RPMI7951 (cell line): ENCODE data around the gene WDFY4. TPM values are rescaled to one million over a fixed set of nuclear protein-coding genes. Genes with fewer than 3 reads are reported as not detected.

ENCODE experiments used
- DNase-seq: peaks from one replicate; pipeline ENCODE4 v3.0.0-alpha.2; 2012; ENCODE audit warnings: low read depth
- total RNA-seq: library from RNA; depleted of rRNA; stranded (reverse); fragments of >200 nt; shearing (Covaris generic); gene quantifications from 2 replicates; pipeline ENCODE4 v1.2.3, GENCODE V29; 2014

WDFY4 gene
- total RNA-seq, 1 experiment from 2014 or later: not detected

- DNase-seq: peak; percentile 88
Measured at GRCh38 chr10:48655411-48656240, 29.0 kb upstream of the WDFY4 start.

GRCh38 chr10:48656241-48656913 is 28.3 kb upstream of the WDFY4 start:
- peak; percentile 84 for DNase-seq

GRCh38 chr10:48656914-48657305 is 27.8 kb upstream of the WDFY4 start:
- DNase-seq: no peak

- DNase-seq: no peak
Measured at GRCh38 chr10:48657416-48657815, 27.3 kb upstream of the WDFY4 start.

GRCh38 chr10:48658243-48658974 is 26.3 kb upstream of the WDFY4 start:
- DNase-seq: peak; percentile 56

GRCh38 chr10:48658975-48659269 is 25.8 kb upstream of the WDFY4 start:
- no peak for DNase-seq

GRCh38 chr10:48659790-48660189 is 24.9 kb upstream of the WDFY4 start:
- no peak for DNase-seq

GRCh38 chr10:48661441-48661840 is 23.2 kb upstream of the WDFY4 start:
- no peak for DNase-seq

GRCh38 chr10:48667960-48668590 is 16.6 kb upstream of the WDFY4 start:
- no peak for DNase-seq

GRCh38 chr10:48670978-48671913 is 13.4 kb upstream of the WDFY4 start:
- no peak for DNase-seq

- DNase-seq: no peak
Measured at GRCh38 chr10:48671914-48672595, 12.6 kb upstream of the WDFY4 start.

GRCh38 chr10:48672596-48673265 is 11.9 kb upstream of the WDFY4 start:
- DNase-seq: peak; percentile 7

GRCh38 chr10:48677625-48678024 is 7.0 kb upstream of the WDFY4 start:
- no peak for DNase-seq

GRCh38 chr10:48678041-48678440 is 6.6 kb upstream of the WDFY4 start:
- no peak for DNase-seq

- DNase-seq: no peak
Measured at GRCh38 chr10:48681740-48682139, 2.9 kb upstream of the WDFY4 start.

GRCh38 chr10:48682265-48682664 is 2.4 kb upstream of the WDFY4 start:
- DNase-seq: no peak

GRCh38 chr10:48683424-48683823 is 1.2 kb upstream of the WDFY4 start:
- no peak for DNase-seq

- no peak for DNase-seq
Measured at GRCh38 chr10:48683868-48684267, 805 bp upstream of the WDFY4 start.

GRCh38 chr10:48684463-48684791 is 246 bp upstream of the WDFY4 start:
- no peak for DNase-seq

- DNase-seq: no peak
Measured at GRCh38 chr10:48685731-48686130, 1.1 kb downstream of the WDFY4 start.
